ENCODE results near the gene SOBP.

GRCh38 chr6:107590378-107590777 lies 100.5 kb downstream of the SOBP start:
- no peak for TF ChIP-seq CTCF (IDR thresholded peaks at IDR 0.05; ENCODE audit: borderline replicate concordance, extremely low read depth, low read length, poor library complexity, severe bottlenecking)
- no peak for TF ChIP-seq EZH2 (IDR thresholded peaks at IDR 0.05; ENCODE audit: borderline replicate concordance, low read depth, low read length, severe bottlenecking)
